ACC112 (cell line): ENCODE measurements around the gene DNMT3L.
"Not testable (repeated sequence)": the region's sequence is repeated elsewhere in the genome, so short reads cannot be mapped to it uniquely, and the experiment has no call there.

Experiments
- H2AFZ ChIP-seq: fragments of 200-600 bp; sonication (generic); one replicate; pipeline ENCODE4 v1.6.0; 2017; ENCODE audit warnings: antibody characterized with exemption, low read length; ENCODE audit not compliant: unreplicated experiment
- H3K27ac ChIP-seq: fragments of 200-600 bp; sonication (generic); 2 replicates; pipeline ENCODE4 v1.5.1; 2014; ENCODE audit warnings: low read depth, mild to moderate bottlenecking, antibody characterized with exemption, low read length, moderate library complexity
- H3K27me3 ChIP-seq: fragments of 200-600 bp; sonication (generic); 2 replicates; pipeline ENCODE4 v1.6.1; 2014; ENCODE audit warnings: mild to moderate bottlenecking, antibody characterized with exemption, low read length, moderate library complexity, mixed read lengths; ENCODE audit not compliant: insufficient read depth
- H3K36me3 ChIP-seq: fragments of 200-600 bp; sonication (generic); 2 replicates; pipeline ENCODE4 v1.6.1; 2016; ENCODE audit warnings: mild to moderate bottlenecking, antibody characterized with exemption, low read length, moderate library complexity, mixed read lengths; ENCODE audit not compliant: insufficient read depth
- H3K4me1 ChIP-seq: fragments of 200-600 bp; sonication (generic); one replicate; pipeline ENCODE4 v1.6.1; 2016; ENCODE audit warnings: low read length, mixed read lengths; ENCODE audit not compliant: insufficient read depth, unreplicated experiment, control insufficient read depth
- H3K4me3 ChIP-seq: fragments of 200-600 bp; sonication (generic); 2 replicates; pipeline ENCODE4 v1.5.1; 2014; ENCODE audit warnings: mild to moderate bottlenecking, low read depth, low read length
- H3K79me2 ChIP-seq: fragments of 200-600 bp; sonication (generic); one replicate; pipeline ENCODE4 v1.6.0; 2016; ENCODE audit warnings: low read length; ENCODE audit not compliant: control insufficient read depth, unreplicated experiment, insufficient read depth

Gene DNMT3L

GRCh38 chr21:44206698-44207676, 54.7 kb downstream of the DNMT3L start:
- H3K4me1 ChIP-seq, H3K27me3 ChIP-seq, H3K79me2 ChIP-seq, H3K4me3 ChIP-seq, H3K27ac ChIP-seq, H3K36me3 ChIP-seq, H2AFZ ChIP-seq: not testable (repeated sequence)

GRCh38 chr21:44206187-44206586, 55.5 kb downstream of the DNMT3L start:
- H3K27ac ChIP-seq, H2AFZ ChIP-seq, H3K27me3 ChIP-seq, H3K79me2 ChIP-seq, H3K4me1 ChIP-seq, H3K4me3 ChIP-seq, H3K36me3 ChIP-seq: not testable (repeated sequence)

- H3K4me3 ChIP-seq, H3K36me3 ChIP-seq, H3K27me3 ChIP-seq, H3K4me1 ChIP-seq, H3K79me2 ChIP-seq, H3K27ac ChIP-seq, H2AFZ ChIP-seq: not testable (repeated sequence)
These were observed 59.0 kb downstream of the DNMT3L start for GRCh38 chr21:44202590-44203299.

GRCh38 chr21:44199997-44200396, 61.7 kb downstream of the DNMT3L start:
- not testable (repeated sequence) for H3K4me1 ChIP-seq, H3K27ac ChIP-seq, H2AFZ ChIP-seq

GRCh38 chr21:44199448-44199847, 62.2 kb downstream of the DNMT3L start:
- H3K36me3 ChIP-seq, result no peaks in the 10 kb centered on the region
- no peaks in the 10 kb centered on the region for H3K27me3 ChIP-seq
- no peaks in the 10 kb centered on the region for H3K79me2 ChIP-seq
- no peaks in the 10 kb centered on the region for H3K4me1 ChIP-seq
- no peak overlapping the region for H3K4me3 ChIP-seq
- H2AFZ ChIP-seq, result no peak overlapping the region
- H3K27ac ChIP-seq, result no peak overlapping the region

More at GRCh38 chr21:44199997-44200396, 61.7 kb downstream of the DNMT3L start:
- not testable (repeated sequence) for H3K27me3 ChIP-seq, H3K4me3 ChIP-seq, H3K36me3 ChIP-seq, H3K79me2 ChIP-seq

GRCh38 chr21:44197156-44197516, 64.6 kb downstream of the DNMT3L start:
- not testable (repeated sequence) for H3K27me3 ChIP-seq, H3K4me1 ChIP-seq, H3K36me3 ChIP-seq, H3K27ac ChIP-seq, H3K4me3 ChIP-seq, H3K79me2 ChIP-seq, H2AFZ ChIP-seq
